ENCODE data around the gene CECR2.

Gene CECR2

DNA sequence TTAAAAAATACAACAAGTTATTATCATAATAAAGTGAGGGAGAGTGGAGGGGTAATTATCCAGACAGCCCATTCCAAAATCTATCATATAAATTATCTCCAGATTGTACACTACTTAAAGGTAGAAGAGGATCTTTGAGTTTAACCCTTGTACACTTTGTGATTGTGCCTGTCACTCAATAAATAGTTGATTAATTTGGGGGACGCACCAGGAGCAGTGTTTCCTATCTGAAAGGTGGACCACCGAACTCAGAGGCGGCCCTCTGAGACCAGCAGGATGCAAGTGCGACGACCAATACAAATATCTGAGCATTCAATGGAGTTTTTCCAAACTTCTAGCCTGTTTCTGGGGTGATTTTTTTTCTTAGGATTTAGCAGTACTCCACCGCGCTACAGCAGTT is 1.1 kb upstream of the CECR2 start:
- no peak for DNase-seq (ENCODE audit: low spot score)

DNA sequence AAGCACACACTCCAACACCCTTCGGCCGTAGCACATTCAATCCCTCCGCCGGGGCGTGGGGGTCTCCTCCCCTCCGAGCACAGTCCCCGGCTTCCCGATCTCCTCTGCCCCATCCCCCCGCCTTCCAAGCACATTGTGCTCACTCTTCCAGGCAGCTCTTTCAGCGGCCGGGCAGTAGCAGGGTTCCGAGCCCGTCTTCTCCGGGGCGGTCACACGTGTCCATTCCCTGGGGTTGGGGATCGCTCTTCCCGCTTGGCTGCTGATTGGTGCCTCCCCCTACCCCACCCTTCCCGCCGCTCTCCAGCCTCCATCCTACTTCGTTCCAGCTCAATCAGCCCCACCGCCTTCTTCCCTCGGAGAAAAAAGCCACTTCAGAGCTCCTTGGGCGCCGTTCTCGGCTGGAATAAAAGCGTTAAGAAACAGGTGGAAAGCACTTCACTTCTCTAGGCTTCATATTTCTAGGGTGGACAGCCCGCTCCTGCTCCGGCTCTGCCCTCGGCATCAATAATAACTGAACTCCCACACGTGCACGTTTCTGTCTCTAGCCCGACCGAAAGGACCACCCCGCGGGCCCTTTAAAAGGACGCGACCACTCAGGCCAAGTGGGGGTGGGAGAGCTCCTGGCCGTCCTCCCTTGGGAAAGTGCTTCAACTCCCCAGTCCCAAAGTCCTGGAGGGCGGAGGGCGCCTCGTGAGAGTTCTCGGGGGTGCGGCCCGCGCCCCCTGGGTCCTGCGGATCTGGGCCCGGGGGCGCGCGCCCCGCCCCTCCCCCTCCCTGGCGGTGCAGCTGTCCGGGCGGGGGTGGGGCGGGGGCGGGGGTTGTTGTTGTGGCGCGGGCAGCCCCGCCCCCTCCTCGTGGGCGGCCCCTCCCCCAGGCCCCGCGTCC is 464 bp upstream of the CECR2 start:
- DNase-seq (ENCODE audit: low spot score): no peak

GRCh38 chr22:17370026-17370765 is 936 bp downstream of the CECR2 start:
- no peak for DNase-seq (ENCODE audit: low spot score)

DNA sequence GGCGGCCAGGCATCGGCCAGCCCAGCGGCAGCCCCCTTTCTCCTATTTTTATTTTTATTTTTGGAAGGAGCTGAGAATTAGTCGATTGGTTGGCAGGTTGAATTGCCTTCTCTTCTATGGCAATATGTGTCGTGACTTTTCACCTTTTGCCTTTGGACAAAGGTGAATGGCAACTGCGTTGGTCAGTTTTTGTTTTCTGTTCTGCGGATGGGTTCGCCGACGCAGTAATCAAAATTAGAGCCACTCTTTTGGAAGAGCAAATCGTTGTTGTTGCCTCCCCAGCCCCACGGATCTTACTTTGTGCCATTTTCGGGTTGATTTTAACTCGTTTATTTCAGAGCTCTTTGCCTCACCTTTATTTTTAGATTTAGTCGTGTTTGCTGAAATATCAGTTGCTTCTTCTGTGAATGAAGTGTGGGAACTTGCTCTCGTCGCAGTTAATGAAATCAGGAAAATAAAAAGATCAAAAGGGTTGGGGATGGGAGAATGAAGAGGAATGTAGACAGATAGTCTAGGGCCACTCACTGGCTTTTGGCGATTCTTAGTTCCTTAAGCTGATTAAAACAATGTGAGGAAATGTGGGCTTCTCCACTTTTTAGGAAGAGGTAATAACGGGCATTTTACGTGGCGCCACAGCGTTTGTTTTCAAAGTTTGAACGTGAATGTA is 1.6 kb downstream of the CECR2 start:
- DNase-seq (ENCODE audit: low spot score): no peak

GRCh38 chr22:17371448-17371847 is 2.2 kb downstream of the CECR2 start:
- DNase-seq (ENCODE audit: low spot score): no peak

GRCh38 chr22:17373855-17374254 is 4.6 kb downstream of the CECR2 start:
- DNase-seq (ENCODE audit: low spot score): no peak

- no peak for DNase-seq (ENCODE audit: low spot score)
Observed at GRCh38 chr22:17375914-17376614, 6.8 kb downstream of the CECR2 start.

- no peak for DNase-seq (ENCODE audit: low spot score)
Observed at GRCh38 chr22:17376950-17377349, 7.7 kb downstream of the CECR2 start.

GRCh38 chr22:17379944-17380343 is 10.7 kb downstream of the CECR2 start:
- no peak for DNase-seq (ENCODE audit: low spot score)

DNA sequence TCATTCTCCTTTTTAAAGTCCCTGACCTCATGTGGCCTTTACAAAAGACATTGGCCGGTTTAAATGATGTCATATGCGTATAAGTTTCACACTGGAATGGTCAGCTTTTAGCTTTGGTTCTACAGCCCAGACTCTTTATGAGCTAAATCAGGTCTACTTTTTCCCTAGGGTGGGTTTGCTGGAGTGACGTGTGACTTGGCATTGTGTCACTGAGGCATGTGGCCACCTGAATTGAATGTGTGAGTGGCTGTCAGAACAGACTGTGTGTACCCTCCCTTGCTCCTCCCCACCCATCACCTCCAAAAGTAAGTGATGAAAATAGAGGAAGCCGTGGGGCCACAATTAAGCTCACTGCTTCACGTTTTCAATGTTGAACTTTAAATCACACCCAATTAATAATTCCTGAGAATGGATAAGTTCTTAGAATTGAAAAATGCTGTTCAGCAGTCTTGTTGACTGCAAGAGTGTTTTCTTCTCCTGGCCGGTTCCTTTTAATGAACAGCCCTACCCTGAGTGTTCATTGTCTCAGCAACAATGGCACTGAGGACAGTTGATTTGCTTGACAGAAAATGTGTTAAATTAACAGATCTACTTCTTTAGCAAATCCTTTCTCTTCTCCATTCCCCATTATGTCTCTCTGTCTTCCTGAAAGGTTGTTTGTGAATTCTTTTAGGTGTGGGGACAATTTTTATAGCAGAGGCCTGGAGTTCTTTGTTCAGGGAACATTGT is 11.3 kb downstream of the CECR2 start:
- DNase-seq (ENCODE audit: low spot score): no peak

- DNase-seq (ENCODE audit: low spot score): no peak
Observed at GRCh38 chr22:17381192-17381913, 12.1 kb downstream of the CECR2 start.

- DNase-seq (ENCODE audit: low spot score): no peak
Observed at GRCh38 chr22:17384612-17385330, 15.5 kb downstream of the CECR2 start.

DNA sequence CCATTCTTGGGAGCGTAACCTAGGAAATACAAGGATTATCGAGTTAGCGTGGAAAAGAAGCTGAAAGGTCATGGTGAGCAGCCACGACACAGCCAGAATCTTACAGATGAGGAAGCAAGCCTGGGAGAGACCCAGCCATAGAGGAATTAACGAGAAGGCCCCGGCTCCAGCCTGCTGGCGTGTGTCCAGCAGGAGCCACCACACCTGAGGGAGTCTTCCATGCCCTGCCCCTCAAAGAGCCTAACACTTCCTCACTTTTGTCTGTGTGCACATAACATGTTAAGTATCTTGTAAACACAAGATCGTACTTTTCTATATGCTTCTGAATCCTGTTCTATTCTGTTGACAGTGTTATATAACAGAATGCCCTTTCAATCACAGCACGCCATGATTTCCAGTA is 18.1 kb downstream of the CECR2 start:
- no peak for DNase-seq (ENCODE audit: low spot score)

- no peak for DNase-seq (ENCODE audit: low spot score)
Observed at GRCh38 chr22:17388235-17388634, 19.0 kb downstream of the CECR2 start.

DNA sequence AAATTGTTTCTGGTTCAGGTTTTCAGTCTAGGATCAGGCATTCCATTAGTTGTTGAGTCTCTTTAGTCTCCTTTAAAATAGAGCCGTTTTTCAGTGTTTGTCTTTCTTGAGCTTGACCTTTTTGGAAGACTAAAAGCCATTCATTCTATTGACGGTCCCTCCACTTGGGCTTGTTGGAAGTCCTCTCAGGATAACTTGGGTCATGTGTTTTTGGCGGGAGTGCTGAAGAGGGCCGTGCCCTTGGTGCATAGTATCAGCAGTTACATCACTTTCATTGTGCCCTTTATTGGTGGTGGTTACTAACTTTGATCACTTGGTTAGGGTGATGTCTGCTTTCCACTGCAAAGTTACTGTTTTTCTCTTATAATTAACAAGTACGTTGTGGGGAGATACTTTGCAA is 20.8 kb downstream of the CECR2 start:
- no peak for DNase-seq (ENCODE audit: low spot score)

DNA sequence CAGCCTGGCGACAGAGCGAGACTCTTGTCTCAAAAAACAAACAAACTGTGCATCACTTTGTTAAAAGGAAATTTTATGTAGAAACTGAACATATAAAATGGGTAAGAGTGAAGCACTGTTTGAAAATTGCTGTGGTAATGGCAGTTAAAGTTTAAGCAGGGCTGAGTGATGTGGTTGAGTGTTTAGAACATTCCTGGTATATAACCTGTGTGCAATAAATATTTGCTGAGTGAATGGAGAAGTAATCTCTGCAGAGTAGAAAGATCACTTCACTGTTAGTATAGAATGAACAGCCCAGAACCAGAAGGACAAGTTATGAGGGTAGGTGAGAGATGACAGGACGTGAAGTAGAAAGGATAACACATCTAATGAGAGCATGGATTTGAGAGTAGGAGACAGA is 27.3 kb downstream of the CECR2 start:
- no peak for DNase-seq (ENCODE audit: low spot score)

GRCh38 chr22:17397756-17398547 is 28.7 kb downstream of the CECR2 start:
- DNase-seq (ENCODE audit: low spot score): no peak

GRCh38 chr22:17400305-17400704 is 31.0 kb downstream of the CECR2 start:
- no peak for DNase-seq (ENCODE audit: low spot score)

DNA sequence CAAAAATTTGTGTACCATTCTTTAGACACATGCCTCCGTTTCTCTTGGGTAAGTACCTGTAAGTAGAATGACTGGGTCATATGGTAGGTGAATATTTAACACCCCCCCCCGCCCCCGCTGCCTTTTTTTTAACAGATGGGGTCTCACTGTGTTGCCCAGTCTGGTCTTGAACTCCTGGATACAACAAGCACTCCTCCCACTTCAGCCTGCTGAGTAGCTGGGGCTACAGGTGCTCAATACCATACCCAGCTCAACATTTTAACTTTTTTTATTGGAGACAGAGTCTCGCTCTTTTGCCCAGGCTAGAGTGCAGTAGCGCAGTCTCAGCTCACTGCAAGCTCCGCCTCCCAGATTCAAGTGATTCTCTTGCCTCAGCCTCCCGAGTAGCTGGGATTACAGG is 32.5 kb downstream of the CECR2 start:
- no peak for DNase-seq (ENCODE audit: low spot score)

Measured in germinal center (tissue), 1 donor.